Calu3 (cell line): ENCODE data around the gene TNIK. TPM values are rescaled to one million over a fixed set of nuclear protein-coding genes. Genes with fewer than 3 reads are reported as not detected.

ENCODE experiments used
- BruUV-seq: library from RNA; stranded (reverse); fragments of 400-500 nt; replicated peaks from 2 replicates; lab custom pipeline; 2021; lab: Mats Ljungman, UMichigan
- CTCF ChIA-PET: fragments of 300-600 bp; sonication (Branson Sonifier 250); formaldehyde crosslinking; loops from one replicate; lab custom pipeline; 2022; ENCODE audit warnings: antibody characterized with exemption; lab: Charles Lee
- DNase-seq: peaks from one replicate; pipeline ENCODE4 v3.0.0; 2022
- H3K27ac Mint-ChIP-seq: one replicate; pipeline ENCODE4 v1.8.0; 2022; ENCODE audit warnings: mixed read lengths; ENCODE audit not compliant: unreplicated experiment
- H3K27me3 Mint-ChIP-seq: one replicate; pipeline ENCODE4 v1.8.0; 2022; ENCODE audit warnings: mixed read lengths; ENCODE audit not compliant: unreplicated experiment
- H3K36me3 Mint-ChIP-seq: one replicate; pipeline ENCODE4 v1.8.0; 2022; ENCODE audit warnings: mild to moderate bottlenecking, moderate library complexity, mixed read lengths; ENCODE audit not compliant: insufficient read depth, unreplicated experiment
- H3K4me1 Mint-ChIP-seq: one replicate; pipeline ENCODE4 v1.8.0; 2022; ENCODE audit warnings: mild to moderate bottlenecking, low read depth, mixed read lengths; ENCODE audit not compliant: unreplicated experiment
- H3K4me3 Mint-ChIP-seq: one replicate; pipeline ENCODE4 v1.8.0; 2022; ENCODE audit warnings: mild to moderate bottlenecking, low read depth, moderate library complexity, mixed read lengths; ENCODE audit not compliant: unreplicated experiment
- H3K9me3 Mint-ChIP-seq: one replicate; pipeline ENCODE4 v1.8.0; 2022; ENCODE audit warnings: low read depth, mixed read lengths; ENCODE audit not compliant: unreplicated experiment
- intact Hi-C: fragments of 100-400 bp; cut with micrococcal nuclease; formaldehyde crosslinking; loops from one replicate; pipeline ENCODE4 v1.10.0; 2022; ENCODE audit not compliant: unreplicated experiment
- total RNA-seq: library from RNA; stranded (reverse); gene quantifications from 2 replicates; pipeline ENCODE4 v1.2.3, GENCODE V29; 2022
- TF ChIP-seq, protein P1 (sequence below): fragments of 200-600 bp; IDR thresholded peaks from one replicate; pipeline ENCODE4 v1.8.0; 2022; ENCODE audit warnings: antibody characterized with exemption; ENCODE audit not compliant: unreplicated experiment

TNIK gene
- total RNA-seq, 1 experiment from 2014 or later: 19.7 TPM

- Mint-ChIP-seq H3K4me1 (peaks cover 68% of the 10 kb centered on the region), H3K9me3 (peaks cover 5% of the 10 kb centered on the region), H3K27me3 (no peaks in the 10 kb centered on the region), H3K27ac (peak overlapping the region; percentile 94), H3K36me3 (peaks cover 9% of the 10 kb centered on the region), H3K4me3 (peak overlapping the region; percentile 40)
- TF ChIP-seq, protein P1, sequence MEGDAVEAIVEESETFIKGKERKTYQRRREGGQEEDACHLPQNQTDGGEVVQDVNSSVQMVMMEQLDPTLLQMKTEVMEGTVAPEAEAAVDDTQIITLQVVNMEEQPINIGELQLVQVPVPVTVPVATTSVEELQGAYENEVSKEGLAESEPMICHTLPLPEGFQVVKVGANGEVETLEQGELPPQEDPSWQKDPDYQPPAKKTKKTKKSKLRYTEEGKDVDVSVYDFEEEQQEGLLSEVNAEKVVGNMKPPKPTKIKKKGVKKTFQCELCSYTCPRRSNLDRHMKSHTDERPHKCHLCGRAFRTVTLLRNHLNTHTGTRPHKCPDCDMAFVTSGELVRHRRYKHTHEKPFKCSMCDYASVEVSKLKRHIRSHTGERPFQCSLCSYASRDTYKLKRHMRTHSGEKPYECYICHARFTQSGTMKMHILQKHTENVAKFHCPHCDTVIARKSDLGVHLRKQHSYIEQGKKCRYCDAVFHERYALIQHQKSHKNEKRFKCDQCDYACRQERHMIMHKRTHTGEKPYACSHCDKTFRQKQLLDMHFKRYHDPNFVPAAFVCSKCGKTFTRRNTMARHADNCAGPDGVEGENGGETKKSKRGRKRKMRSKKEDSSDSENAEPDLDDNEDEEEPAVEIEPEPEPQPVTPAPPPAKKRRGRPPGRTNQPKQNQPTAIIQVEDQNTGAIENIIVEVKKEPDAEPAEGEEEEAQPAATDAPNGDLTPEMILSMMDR: no peak
- intact Hi-C loops: loop anchor here (5.0 kb wide), 1 partner anchor 96 kb away; no protein-coding TSS in a partner anchor
- CTCF ChIA-PET: interaction anchor here (1.0 to 1.6 kb wide), 3 partner anchors 12 to 94 kb away, joined by 3 to 5 read pairs (median 4); no protein-coding TSS in a partner anchor
- peak; percentile 67 for DNase-seq
- BruUV-seq: no TSS peak
Measured at GRCh38 chr3:171261487-171261886, 198.7 kb downstream of the TNIK start.

DNA sequence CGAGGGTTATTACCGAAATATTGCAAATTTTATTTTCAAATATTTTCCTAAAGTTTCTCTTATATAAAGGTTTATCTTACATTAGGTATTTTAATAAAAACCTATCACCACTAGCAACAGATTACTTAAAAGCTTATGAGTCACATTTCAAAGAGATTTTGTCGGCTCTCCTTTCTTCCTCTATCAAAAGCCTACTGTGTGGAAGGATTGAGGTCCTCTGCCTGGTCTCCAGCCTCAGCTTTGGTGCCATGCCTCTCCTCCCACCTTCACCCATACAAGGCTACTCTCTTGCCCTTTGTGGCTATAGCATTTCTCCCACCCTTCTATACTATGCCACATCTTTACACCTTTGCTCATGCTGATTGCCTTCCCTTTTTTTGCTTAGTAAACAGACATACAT lies 199.3 kb downstream of the TNIK start:
- Mint-ChIP-seq H3K9me3 (peaks cover 5% of the 10 kb centered on the region), H3K27ac (peak overlapping the region; percentile 94), H3K4me1 (peaks cover 74% of the 10 kb centered on the region), H3K27me3 (no peaks in the 10 kb centered on the region), H3K36me3 (peaks cover 9% of the 10 kb centered on the region), H3K4me3 (peak overlapping the region; percentile 40)
- BruUV-seq: no TSS peak
- peak; percentile 30 for DNase-seq
- CTCF ChIA-PET: interaction anchor here (1.0 to 1.4 kb wide), 2 partner anchors 68 to 95 kb away, joined by 3 to 5 read pairs; no protein-coding TSS in a partner anchor
- TF ChIP-seq, protein P1: no peak
- intact Hi-C loops: loop anchor here (5.0 kb wide), 1 partner anchor 96 kb away; no protein-coding TSS in a partner anchor

- TF ChIP-seq, protein P1: no peak
- Mint-ChIP-seq H3K36me3 (peaks cover 9% of the 10 kb centered on the region), H3K27ac (peak overlapping the region; percentile 40), H3K27me3 (no peaks in the 10 kb centered on the region), H3K4me1 (peaks cover 74% of the 10 kb centered on the region), H3K9me3 (peaks cover 5% of the 10 kb centered on the region), H3K4me3 (no peak overlapping the region)
- BruUV-seq: no TSS peak
- DNase-seq: no peak
- CTCF ChIA-PET: interaction anchor here (1.0 to 1.4 kb wide), 2 partner anchors 68 to 95 kb away, joined by 3 to 5 read pairs; no protein-coding TSS in a partner anchor
- intact Hi-C loops: loop anchor here (5.0 kb wide), 1 partner anchor 97 kb away; no protein-coding TSS in a partner anchor
Measured at GRCh38 chr3:171260466-171260865, 199.7 kb downstream of the TNIK start.

- no peak overlapping the region for H3K4me3 Mint-ChIP-seq
- peaks cover 5% of the 10 kb centered on the region for H3K9me3 Mint-ChIP-seq
- BruUV-seq: no TSS peak
- CTCF ChIA-PET: no interaction called here
- intact Hi-C loops: loop anchor here (2.0 to 10.0 kb wide), 2 partner anchors 72 to 206 kb away; partner anchors contain the start of gene TNIK
- TF ChIP-seq, protein P1: no peak
- peak overlapping the region; percentile 10 for H3K27ac Mint-ChIP-seq
- no peaks in the 10 kb centered on the region for H3K27me3 Mint-ChIP-seq
- peaks cover 91% of the 10 kb centered on the region for H3K4me1 Mint-ChIP-seq
- DNase-seq: no peak
- peaks cover 9% of the 10 kb centered on the region for H3K36me3 Mint-ChIP-seq
Measured at GRCh38 chr3:171258316-171258715, 201.9 kb downstream of the TNIK start.
